Measurements from ENCODE around the gene SCIN. TPM values are rescaled to one million over a fixed set of nuclear protein-coding genes. Genes with fewer than 3 reads are reported as not detected.

The SCIN gene
- total RNA-seq, 1 experiment from 2014 or later, result 0.22 TPM

DNA sequence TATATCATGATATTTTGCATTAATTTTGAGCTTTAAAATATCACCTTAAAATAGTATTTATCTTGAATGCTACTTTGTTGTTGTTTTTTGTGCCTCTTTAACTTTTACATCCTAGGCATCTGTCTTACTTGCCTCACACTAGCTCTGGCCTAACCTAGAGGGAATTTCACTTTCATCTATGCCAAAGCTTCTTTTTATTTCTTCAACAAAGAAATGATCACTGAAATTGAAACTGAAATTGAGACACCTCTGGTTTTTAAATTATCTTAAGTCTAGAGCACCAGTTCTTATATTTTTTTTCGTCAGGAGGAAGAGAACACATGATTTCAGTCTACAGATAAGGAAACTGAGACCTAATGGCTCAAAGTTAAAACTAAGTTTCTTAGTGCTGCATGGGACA is 3.5 kb upstream of the SCIN start:
- ChIA-PET CTCF (no interaction called here), RAD21 (ENCODE audit: low non-redundant PET in 1 of 2, low total read pairs in 2 of 2, uncharacterized antibody in 2 of 2, unreplicated experiment in 2 of 2) (no interaction called here), POLR2A (no interaction called here)
- intact Hi-C loops (cut with micrococcal nuclease), result no loop called here
- Histone ChIP-seq H3K27ac (ENCODE audit: low read depth, low read length) (no peak overlapping the region), H3K36me3 (ENCODE audit: control insufficient read depth in 1 of 2, insufficient read depth in 2 of 2, low read length in 2 of 2) (no peaks in the 10 kb centered on the region), H3K4me2 (ENCODE audit: low read length) (no peak overlapping the region), H3K9me3 (ENCODE audit: control insufficient read depth in 1 of 2, insufficient read depth in 1 of 2, low read depth in 1 of 2, low read length in 2 of 2) (no peaks in the 10 kb centered on the region), H3K4me1 (ENCODE audit: control insufficient read depth in 1 of 2, insufficient read depth in 2 of 2, low read length in 2 of 2) (peaks cover 0 to 10% of the 10 kb centered on the region in 2 experiments; a peak in 1 of 4 replicates), H4K20me1 (ENCODE audit: insufficient read depth) (no peaks in the 10 kb centered on the region), H3K9ac (ENCODE audit: low read length) (no peak overlapping the region), H2AFZ (ENCODE audit: low read depth, low read length, poor library complexity, severe bottlenecking) (no peak overlapping the region), H3K9me2 (ENCODE audit: insufficient read depth) (no peaks in the 10 kb centered on the region), H3K79me2 (ENCODE audit: insufficient read depth, low read length) (no peaks in the 10 kb centered on the region), H3K4me3 (replicated peaks in 1 of 2; ENCODE audit: low read depth in 1 of 2, low read length in 2 of 2) (no peak overlapping the region), H3K27me3 (ENCODE audit: insufficient read depth, low read length) (no peaks in the 10 kb centered on the region)
- DNase-seq (ENCODE audit: low read depth, low spot score), result no peak
- BruUV-seq (replicated peaks), result no TSS peak
- TF ChIP-seq EGR1 (IDR thresholded peaks at IDR 0.05; ENCODE audit: low read depth), result no peak
- TF ChIP-seq, protein P1, sequence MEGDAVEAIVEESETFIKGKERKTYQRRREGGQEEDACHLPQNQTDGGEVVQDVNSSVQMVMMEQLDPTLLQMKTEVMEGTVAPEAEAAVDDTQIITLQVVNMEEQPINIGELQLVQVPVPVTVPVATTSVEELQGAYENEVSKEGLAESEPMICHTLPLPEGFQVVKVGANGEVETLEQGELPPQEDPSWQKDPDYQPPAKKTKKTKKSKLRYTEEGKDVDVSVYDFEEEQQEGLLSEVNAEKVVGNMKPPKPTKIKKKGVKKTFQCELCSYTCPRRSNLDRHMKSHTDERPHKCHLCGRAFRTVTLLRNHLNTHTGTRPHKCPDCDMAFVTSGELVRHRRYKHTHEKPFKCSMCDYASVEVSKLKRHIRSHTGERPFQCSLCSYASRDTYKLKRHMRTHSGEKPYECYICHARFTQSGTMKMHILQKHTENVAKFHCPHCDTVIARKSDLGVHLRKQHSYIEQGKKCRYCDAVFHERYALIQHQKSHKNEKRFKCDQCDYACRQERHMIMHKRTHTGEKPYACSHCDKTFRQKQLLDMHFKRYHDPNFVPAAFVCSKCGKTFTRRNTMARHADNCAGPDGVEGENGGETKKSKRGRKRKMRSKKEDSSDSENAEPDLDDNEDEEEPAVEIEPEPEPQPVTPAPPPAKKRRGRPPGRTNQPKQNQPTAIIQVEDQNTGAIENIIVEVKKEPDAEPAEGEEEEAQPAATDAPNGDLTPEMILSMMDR (IDR thresholded peaks at IDR 0.05 in 2 of 3, conservative IDR thresholded peaks at IDR 0.05 in 1 of 3; ENCODE audit: borderline replicate concordance in 1 of 3, insufficient read depth in 1 of 3, low read depth in 2 of 3, low read length in 2 of 3), result no peak
- no peak for TF ChIP-seq SP1 (IDR thresholded peaks at IDR 0.05; ENCODE audit: low read depth)
- no peak for TF ChIP-seq POLR2A (IDR thresholded peaks at IDR 0.05; ENCODE audit: borderline replicate concordance, extremely low read depth, insufficient read depth, insufficient read length)
- no peak for TF ChIP-seq RAD21 (IDR thresholded peaks at IDR 0.05; ENCODE audit: low read depth)
- ATAC-seq, result no peak

DNA sequence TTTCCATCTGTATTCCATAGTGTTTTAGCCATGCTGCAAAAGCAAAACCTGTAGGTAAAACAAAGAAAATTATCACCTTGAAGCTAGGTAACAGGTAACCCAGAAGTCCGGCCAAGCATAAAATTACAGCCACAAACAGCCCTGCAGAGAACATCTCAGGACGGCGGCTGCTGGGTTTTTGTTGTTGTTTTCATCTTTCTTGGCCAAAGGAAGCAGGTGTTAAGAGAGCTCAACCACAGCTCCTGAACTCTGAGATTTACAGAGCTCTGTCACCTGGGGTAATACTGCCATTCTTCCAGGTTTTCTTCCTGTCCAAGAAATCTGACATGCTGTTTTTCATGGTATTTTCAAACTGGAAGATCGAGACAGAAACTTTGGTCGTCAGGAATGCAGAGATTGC is 847 bp upstream of the SCIN start:
- ChIA-PET RAD21 (ENCODE audit: low non-redundant PET in 1 of 2, low total read pairs in 2 of 2, uncharacterized antibody in 2 of 2, unreplicated experiment in 2 of 2) (no interaction called here), POLR2A (no interaction called here), CTCF (no interaction called here)
- no peak for ATAC-seq
- no peaks in the 10 kb centered on the region for H4K20me1 ChIP-seq (ENCODE audit: insufficient read depth)
- no peak overlapping the region for H3K27ac ChIP-seq (ENCODE audit: low read depth, low read length)
- peak overlapping the region; percentile 24 to 54; a peak in 3 of 4 replicates for H3K4me3 ChIP-seq (replicated peaks in 1 of 2; ENCODE audit: low read depth in 1 of 2, low read length in 2 of 2)
- DNase-seq (ENCODE audit: low read depth, low spot score), result no peak
- peaks cover 0 to 10% of the 10 kb centered on the region in 2 experiments; a peak in 1 of 4 replicates for H3K4me1 ChIP-seq (ENCODE audit: control insufficient read depth in 1 of 2, insufficient read depth in 2 of 2, low read length in 2 of 2)
- no peaks in the 10 kb centered on the region for H3K36me3 ChIP-seq (ENCODE audit: control insufficient read depth in 1 of 2, insufficient read depth in 2 of 2, low read length in 2 of 2)
- peak overlapping the region; percentile 83 for H3K4me2 ChIP-seq (ENCODE audit: low read length)
- no peaks in the 10 kb centered on the region for H3K79me2 ChIP-seq (ENCODE audit: insufficient read depth, low read length)
- intact Hi-C loops (cut with micrococcal nuclease), result no loop called here
- H3K9me2 ChIP-seq (ENCODE audit: insufficient read depth), result no peaks in the 10 kb centered on the region
- H2AFZ ChIP-seq (ENCODE audit: low read depth, low read length, poor library complexity, severe bottlenecking), result peak overlapping the region; percentile 96
- H3K27me3 ChIP-seq (ENCODE audit: insufficient read depth, low read length), result no peaks in the 10 kb centered on the region
- no TSS peak for BruUV-seq (replicated peaks)
- TF ChIP-seq ZFX (IDR thresholded peaks at IDR 0.05) (no peak), SIN3A (IDR thresholded peaks at IDR 0.05; ENCODE audit: low read depth) (no peak), ZNF274 (IDR thresholded peaks at IDR 0.05; ENCODE audit: low read depth, low read length) (no peak), CBX3 (IDR thresholded peaks at IDR 0.05; ENCODE audit: low read depth) (no peak), POLR2A (IDR thresholded peaks at IDR 0.05; ENCODE audit: borderline replicate concordance, extremely low read depth, insufficient read depth, insufficient read length) (no peak), REST (IDR thresholded peaks at IDR 0.05; ENCODE audit: low read depth) (no peak), POLR2AphosphoS5 (IDR thresholded peaks at IDR 0.05; ENCODE audit: low read depth, low read length) (no peak), FOSL1 (IDR thresholded peaks at IDR 0.05; ENCODE audit: low read depth) (no peak), EZH2 (IDR thresholded peaks at IDR 0.05) (no peak), EZH2phosphoT487 (IDR thresholded peaks at IDR 0.05; ENCODE audit: borderline replicate concordance) (no peak), JUND (IDR thresholded peaks at IDR 0.05) (no peak), ATF3 (IDR thresholded peaks at IDR 0.05) (no peak)
- H3K9me3 ChIP-seq (ENCODE audit: control insufficient read depth in 1 of 2, insufficient read depth in 1 of 2, low read depth in 1 of 2, low read length in 2 of 2), result no peaks in the 10 kb centered on the region
- H3K9ac ChIP-seq (ENCODE audit: low read length), result no peak overlapping the region

Data from HCT116 (cell line).